NCI-H1436 (cell line): Measurements from ENCODE around the gene PEX12.
"Not testable (repeated sequence)": the region's sequence is repeated elsewhere in the genome, so short reads cannot be mapped to it uniquely, and the experiment has no call there.

Experiments
- DNase-seq: peaks from one replicate; lab custom pipeline; 2025; lab: John Stamatoyannopoulos, UW

Gene PEX12

DNA sequence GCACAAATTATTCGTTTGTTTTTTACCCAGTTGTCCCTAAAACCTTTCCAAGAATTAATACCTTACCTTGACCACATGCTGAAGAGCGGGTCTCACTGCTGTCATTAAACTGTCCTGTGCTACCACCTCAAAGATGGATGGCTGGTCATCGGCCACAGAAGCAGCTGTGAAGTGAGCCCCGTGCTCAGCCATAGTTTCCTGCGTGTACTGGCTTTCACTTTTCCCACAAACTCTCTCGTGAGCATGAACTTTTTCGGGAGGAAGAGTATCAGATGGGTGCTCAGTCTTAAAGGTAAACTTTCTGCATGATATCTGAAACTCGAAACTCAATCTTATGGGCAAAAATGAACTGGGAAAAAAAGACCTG lies 558 bp downstream of the PEX12 start:
- no peak for DNase-seq

DNA sequence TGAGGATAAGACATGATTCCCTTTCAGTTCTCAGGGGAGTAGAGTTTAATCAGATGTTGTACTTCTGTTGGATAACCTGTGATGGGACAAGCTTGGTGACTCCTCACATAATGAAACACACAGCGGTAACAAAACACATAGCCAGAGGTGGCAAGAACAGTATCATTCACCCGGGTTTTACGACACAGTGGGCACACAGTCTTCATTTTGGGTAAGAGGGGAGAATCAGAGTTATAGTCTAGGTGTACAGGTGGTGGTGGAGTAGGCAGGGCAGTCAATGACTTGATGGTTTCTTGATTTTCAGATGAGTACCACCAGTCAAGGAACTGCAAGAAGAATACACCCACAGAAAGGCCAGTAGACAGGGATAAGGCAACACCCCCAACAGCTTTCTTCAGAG lies 2.6 kb downstream of the PEX12 start:
- DNase-seq = no peak

DNA sequence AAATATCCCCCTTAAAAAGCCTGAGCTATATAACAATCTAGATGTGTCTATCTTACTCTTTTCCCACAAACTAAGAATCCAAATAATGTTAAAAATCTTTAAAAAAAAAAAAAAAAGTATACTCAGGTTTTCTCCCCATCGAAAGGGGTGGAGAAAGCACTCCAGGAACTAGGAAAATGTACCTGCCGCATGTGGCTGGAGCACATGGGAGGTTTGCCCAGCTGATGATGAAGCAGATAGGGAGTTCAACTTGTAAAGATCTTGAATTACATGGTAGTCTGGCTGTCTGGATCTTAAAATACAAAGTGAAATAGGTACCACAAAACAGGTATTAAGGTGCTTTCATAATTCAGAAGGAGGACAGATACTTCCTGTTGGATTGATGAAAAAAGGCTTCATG lies 9.0 kb downstream of the PEX12 start:
- DNase-seq = no peak

DNA sequence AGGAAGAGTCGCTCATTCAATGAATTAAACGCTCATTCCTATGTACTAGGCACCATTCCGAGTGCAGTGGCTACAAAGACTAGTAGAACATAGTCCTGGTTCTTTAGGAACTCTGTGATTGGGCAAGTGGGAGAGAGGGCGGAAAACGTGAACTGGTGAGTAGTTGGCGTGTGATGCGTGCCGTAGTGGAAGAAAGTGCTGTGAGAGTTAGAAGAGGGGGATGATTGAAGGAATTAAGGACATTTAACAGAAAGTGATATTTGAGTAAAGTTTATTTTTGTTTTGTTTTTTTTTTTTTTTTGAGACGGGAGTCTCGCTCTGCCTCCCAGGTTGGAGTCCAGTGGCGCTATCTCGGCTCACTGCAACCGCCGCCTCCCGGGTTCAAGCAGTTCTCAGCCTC lies 9.8 kb downstream of the PEX12 start:
- no peak for DNase-seq

DNA sequence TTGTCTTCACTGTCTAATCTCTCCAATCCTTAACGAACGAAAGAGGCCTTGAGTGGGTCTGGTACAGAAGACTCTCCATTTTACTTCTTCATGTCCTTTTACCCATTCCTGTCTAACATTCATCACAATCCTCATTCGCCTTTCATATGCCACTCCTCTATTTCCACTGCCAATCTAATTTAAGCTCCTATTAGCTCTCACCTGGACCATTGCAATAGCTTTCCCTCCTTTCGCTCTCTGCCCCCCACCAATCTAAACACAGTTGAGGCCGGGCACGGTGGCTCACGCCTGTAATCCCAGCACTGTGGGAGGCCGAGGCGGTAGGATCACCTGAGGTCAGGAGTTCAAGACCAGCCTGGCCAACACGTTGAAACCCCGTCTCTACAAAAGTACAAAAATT lies 11.4 kb downstream of the PEX12 start:
- no peak for DNase-seq

DNA sequence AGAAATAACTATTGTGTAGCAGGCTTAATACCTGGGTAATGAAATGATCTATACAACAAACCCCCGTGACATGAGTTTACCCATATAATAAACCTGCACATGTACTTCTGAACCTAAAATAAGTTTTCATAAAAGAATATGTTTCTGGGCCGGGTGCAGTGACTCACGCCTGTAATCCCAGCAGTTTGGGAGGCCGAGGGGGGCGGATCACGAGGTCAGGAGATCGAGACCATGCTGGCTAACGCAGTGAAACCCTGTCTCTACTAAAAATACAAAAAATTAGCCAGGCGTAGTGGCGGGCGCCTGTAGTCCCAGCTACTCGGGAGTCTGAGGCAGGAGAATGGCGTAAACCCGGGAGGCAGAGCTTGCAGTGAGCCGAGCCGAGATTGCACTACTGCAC lies 15.2 kb downstream of the PEX12 start:
- not testable (repeated sequence) for DNase-seq

DNA sequence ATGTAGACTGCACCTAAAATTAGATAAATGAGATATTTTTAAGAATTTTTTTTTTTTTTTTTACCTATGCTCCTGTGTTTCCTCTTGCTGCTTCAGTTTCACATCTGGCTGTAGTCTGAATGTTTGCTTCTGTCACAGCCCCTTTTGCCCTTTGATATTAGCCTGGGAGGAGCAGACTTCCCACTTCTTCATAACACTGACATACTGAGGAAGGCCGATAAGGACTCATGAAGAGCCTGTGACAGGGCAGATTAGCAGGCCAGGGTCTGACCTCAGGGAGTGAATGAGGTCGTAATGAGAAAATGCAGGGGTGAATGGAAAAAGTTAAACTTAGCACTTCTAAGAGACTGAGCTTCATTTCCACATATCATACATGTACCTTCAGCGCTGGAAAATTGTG lies 17.7 kb downstream of the PEX12 start, which contains the start of gene SLFN14:
Gene SLFN14, minus strand, starts transcription at position 117 of the 400 bp plus-strand sequence. CDS start 2,757 bp downstream, outside the sequence.
- DNase-seq = no peak

DNA sequence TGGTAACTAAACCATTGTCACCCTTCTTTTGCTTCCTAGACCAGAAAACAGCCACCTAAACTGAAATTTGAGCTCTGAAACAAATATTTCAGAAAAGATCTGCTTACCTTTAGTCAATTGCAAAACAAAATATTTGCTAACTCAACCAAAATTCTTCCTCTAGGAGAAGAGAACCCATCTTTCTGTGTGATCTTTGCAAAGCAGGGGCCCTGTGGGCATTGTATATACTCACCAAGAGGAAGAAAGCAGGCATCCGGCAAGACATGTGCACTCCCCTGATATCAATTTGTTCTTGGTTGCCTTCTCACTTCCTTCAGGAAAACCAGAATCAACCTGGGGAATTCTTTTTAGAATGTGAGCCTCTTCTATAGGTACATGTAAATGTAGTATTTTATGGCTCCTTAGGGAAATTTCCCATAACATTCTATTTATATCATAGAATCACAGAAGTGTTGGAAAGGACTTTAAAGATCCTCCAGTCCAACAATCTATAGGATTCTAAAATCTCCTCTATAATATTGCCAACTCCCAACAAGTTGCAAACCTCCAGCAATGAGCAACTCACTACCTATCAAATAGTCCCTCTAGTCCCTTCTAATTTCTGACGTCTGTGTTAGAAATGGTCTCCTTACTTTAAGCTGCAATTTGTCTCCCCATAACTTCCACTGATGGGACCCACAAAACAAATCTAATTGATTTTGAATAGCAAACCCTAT lies 18.7 kb downstream of the PEX12 start:
- no peak for DNase-seq

DNA sequence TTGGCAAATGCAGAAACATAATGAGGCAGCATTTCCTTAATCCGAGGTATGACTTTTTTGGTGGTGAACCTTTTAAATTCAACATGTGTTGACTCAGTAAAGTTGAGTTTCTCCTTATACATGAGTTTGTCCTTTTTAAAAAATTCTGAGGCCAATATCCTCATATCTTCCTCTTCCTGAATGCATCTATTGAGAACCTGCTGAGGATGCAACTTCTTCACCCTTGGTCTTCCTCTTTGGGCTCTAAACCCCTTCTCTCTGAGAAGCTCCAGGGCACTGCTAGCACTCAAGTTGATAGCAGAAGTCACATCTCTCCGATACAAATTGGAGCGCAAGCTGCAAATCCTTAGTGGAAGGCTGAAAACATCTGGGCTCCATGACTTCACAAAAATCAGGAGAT lies 21.0 kb downstream of the PEX12 start:
- no peak for DNase-seq

DNA sequence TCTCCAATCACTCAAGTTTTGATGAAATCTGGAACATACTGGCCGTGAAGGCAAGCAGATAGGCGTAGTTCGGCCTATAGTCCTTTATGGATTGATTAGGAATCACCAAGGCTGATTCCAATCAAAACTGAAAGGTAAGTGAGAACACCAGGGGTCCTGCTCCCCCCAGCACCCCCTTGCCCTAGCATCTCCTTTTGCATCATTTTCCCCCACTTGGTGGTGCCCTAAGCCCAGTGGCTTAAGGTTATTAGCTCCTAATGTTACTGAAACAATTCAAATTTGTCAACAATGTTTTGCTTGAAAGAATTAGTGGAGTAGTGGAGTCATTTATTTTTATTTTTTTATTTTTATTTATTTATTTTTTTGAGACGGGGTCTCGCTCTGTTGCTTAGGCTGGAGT lies 22.7 kb downstream of the PEX12 start:
- no peak for DNase-seq

DNA sequence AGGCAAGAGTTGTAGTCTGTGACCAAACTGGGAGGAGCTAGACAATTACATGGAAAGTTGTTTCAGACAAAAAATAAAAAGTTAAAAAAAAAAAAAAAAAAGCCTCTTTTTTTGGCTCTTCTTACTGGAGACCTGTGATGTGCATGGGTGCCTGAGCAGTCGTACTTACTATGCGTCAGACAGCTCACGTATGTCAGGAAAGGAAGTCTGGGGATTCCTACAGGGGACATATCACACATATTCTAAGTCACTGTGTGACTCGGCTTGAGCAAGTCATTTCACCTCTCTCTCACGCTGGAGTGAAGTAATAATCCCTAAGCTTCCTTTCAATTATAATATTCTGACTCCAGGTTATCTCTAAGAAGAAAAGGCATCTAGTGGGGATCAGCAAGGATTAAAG lies 23.7 kb downstream of the PEX12 start:
- no peak for DNase-seq

DNA sequence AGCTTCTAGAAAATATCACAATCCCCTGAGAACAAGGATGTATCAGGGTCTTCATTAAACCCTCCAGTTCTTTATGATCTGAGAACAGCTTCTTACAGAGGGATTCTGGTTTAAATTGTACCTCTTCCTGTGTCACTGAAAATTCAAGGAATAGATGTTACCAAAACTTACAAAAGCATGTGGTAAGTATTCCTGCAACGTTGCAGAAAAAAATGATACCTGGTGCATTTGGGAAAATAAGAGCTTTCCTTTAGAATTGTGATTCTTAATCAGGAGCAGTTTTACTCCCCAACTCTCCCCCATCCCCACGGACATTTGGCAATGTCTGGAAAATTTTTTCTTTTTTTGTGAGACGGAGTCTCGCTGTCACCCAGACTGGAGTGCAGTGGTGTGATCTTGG lies 25.1 kb downstream of the PEX12 start:
- DNase-seq = no peak

DNA sequence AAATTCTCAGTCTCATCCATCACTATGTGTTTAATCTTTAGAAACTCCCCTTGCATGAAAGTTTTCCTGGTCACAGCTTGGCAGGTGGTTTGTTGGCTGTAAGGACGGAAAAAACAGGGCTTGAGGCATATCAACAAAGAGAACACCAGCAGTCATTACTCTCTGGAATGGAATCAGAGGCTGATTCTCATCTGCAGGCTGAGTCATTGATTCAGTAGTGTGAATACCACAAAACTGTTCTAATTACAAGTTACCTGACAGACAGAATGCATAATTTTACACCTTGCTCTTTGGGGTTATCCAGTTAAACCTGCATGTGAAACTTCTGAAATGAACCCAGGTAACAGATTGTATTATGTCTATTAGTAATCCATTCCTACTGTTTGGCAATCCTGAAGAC lies 29.4 kb downstream of the PEX12 start:
- no peak for DNase-seq

DNA sequence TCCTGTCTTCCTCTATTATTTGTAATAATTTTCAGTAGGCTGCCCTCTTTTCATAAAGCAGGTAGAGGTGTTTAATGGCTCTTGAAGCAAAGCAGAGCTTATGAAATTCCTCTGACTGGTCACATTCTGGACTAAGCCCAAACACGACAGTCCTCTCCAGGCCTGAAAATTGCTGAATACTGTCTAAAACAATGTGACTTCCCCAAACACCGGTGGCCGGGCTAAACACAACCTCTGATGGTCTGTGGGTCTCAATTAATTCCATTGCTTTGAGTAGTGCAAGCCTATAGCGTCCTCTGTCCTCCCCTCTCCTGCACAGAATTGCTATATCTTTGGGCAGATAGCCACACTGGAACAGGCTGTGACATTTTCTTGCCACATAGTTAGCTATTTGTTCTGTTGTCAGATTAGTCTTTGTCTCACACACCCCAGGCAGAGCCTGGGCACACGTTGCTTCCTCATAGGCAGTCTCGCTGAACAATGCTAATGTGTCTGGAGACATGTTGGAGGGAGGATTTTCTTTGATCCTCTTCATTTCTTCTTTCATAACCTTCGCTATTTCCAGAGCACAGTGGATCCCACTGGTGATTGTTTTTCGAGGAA lies 30.1 kb downstream of the PEX12 start:
- DNase-seq = no peak

DNA sequence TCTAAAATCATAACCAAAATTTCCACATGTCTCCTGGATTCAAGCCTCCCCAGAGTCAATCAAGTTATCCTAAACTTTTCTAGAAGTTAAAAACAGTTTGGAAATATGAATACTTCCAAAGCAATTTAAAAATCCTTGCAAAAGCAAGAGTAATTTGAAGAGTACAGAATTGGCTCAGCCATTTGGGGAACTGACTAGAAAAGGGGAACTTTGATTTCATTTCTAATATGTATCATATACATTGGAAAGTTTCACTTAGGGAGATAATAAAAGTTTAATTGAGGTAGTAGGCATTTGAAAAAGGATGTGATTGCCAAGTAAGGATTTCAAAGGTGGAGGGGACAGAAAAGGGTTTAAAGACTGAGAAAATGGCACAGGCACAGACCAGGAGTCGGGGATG lies 31.9 kb downstream of the PEX12 start:
- no peak for DNase-seq

DNA sequence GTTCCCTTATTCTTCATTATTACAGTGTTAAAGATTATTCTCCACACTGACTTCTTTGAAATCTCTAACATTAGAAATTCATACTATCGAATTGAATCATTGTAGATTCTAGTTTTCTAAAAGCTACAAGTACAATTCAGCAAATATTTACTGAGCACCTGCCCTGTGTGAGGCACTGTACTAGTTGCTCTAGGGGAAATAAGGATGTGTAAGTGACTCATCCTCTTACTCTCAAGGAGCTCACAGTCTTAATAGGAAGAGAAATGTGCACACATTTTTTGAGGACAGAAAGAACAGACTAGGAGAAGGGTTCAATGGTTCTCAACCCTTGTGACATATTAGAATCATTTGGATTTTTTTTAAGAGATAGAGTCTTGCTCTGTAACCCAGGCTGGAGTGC lies 33.2 kb downstream of the PEX12 start:
- DNase-seq = no peak

DNA sequence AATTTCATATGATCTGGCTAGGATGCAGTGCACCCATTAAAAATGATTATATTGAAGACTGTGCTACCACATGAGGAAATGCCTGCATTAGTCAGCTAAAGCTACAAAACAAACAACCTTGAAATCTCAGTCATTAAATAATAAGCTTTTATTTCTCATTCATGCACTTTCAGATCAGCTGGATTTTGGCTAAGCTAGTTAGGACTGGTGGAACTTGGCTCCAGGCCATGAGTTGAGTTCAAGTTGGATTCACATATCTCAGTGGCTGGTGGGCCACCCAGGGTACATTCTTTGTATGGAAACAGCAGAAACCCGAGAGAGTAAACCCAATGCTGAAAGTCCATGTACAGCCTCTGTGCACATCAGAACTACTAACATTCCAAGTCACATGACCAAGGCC lies 34.5 kb downstream of the PEX12 start:
- no peak for DNase-seq

DNA sequence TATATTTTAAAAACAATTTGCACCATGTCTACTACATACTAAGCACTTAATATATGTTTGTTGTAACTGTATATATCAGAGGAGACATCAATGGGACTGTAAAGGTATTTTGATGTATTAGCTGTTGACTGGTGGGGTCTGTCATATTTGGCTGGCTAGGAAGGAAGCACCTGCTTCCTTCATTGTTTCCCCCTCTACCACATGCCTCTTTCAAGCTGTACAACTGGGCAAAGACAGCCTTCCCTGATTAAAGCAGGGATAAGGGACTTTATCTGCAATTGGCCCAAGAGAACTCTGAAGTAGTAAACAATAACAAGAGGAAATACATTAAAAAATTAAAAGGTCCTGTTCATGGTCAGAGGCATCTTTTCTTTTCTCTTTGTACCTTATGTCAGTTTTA lies 35.4 kb downstream of the PEX12 start:
- no peak for DNase-seq

DNA sequence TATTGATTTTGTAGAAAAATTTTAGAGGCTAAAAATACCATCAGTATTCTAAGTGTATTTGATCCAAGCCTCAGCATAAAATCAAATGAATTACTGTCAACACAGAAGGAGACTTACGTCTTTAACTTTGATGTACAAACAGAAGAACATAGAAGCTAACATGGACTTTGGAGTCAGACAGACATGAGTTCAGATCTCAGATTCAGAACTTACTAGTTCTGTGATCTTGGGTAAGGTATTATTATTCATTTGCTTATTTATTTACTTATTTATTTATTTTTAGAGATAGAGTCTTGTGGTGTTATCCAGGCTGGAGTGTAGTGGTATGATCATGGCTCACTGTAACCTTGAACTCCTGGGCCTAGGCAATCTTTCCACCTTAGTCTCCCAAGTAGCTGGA lies 36.9 kb downstream of the PEX12 start:
- DNase-seq = no peak

DNA sequence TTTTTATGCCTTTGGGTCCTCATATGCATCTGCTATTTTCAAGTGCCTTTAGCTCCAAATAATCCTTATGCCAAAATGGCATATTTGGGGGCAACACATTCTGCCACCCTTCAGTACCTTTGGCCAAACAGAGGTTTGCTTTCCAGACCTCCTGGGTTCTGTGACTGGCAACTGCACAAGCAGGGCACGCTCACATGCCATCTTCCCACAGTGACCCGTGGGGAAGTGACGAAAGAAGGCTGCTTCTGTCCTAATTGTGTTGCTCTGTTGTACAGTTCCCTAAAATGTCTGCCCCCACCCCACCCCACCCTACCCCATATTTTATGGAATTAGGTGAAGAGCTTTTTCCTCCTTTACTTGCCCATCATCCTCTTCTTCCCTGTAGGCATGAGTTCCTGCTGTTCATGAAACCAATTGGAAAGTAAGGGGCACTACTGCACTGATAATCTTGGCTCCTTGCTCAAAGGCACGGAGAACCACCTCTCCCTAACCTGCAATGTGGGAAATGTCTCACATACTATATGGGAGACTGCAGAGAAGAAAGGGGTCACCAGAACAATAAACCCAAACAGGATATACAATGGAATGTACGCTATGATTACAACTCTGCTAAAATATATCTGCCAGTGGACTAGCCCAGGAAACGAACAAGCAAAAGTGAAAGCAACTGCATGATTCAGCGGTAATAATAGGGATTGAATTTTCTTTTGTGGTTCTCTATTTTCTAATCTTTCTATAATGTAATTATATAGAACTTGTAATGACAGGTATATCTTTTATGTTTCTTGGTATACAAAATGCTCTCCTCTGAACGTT lies 37.6 kb downstream of the PEX12 start:
- no peak for DNase-seq

DNA sequence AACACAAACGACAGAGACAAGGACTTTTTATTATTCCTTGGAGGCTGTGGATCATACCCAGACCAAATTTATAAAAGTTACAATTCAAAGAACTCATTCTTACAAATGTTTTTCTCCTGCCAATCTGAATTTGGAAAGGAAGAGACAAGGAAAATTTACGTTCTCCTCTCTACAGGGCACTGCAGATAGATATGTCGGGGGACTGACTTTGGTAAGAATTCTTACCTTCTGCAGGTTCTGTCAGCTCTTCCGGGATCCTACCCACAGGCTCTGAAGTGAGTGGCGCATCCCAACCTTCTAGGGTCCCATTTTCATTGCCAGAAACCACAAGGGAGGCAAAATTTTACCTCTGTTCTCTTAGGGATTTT lies 38.7 kb downstream of the PEX12 start:
- DNase-seq = no peak

DNA sequence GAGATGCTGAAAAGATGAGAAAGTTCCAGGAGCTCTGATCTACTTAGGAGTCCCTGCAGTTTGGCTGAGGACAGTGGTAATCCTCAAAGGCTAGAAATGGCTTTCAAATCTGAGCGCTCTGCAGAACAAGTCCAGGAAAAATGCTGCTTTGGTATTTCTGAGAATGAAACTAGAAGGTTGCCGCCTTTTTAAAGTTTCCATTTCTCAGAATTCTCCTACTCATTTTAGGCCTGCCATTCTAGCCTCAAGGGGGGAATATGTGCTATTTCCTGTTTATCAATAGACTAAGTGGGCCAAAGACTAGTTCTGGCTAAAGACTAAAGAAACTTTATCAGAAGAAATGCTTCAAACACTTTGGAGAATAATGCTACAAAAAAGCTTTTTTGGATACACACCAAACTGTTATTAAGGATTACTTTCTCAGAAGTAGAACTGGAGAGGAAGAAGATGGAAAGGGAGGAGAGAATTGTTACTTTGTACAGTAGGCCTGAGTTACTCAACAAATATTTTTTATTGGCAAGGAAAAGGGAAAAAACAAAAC lies 40.7 kb downstream of the PEX12 start, which contains the start of gene SLFN12L:
Gene SLFN12L, minus strand, starts transcription at position 78 of the 541 bp plus-strand sequence. CDS start 15,314 bp downstream, outside the sequence.
- no peak for DNase-seq

DNA sequence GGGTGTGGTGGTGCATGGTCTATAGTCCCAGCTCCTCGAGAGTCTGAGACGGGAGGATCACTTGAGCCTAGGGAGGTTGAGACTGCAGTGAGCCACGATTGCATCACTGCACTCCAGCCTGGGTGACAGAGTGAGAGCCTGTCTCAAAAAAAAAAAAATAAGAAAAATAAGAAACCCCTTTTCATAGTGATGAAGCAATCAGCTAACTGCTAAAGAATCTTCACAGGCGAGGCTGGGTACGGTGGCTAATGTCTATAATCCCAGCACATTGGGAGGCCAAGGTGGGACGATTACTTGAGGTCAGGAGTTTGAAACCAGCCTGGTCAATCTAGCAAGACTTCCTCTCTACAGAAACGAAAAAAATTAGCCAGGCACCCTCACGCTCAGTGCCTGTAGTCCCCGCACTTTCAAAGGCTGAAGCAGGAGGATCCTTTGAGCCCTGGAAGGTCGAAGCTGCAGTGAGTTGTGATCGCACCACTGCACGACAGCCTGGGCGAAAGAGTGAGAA lies 41.7 kb downstream of the PEX12 start:
- no peak for DNase-seq
